PFSK-1 (cell line): ENCODE measurements around the gene CCDC70.

ENCODE experiments used
- POLR2AphosphoS5 ChIP-seq: IDR thresholded peaks from 2 replicates; pipeline ENCODE4 v1.6.1; 2012; ENCODE audit warnings: low read depth, mild to moderate bottlenecking, control low read depth, low read length, moderate library complexity
- TAF1 ChIP-seq: IDR thresholded peaks from 2 replicates; pipeline ENCODE4 v1.6.1; 2012; ENCODE audit warnings: low read length, control low read depth, borderline replicate concordance; ENCODE audit not compliant: insufficient read depth

DNA sequence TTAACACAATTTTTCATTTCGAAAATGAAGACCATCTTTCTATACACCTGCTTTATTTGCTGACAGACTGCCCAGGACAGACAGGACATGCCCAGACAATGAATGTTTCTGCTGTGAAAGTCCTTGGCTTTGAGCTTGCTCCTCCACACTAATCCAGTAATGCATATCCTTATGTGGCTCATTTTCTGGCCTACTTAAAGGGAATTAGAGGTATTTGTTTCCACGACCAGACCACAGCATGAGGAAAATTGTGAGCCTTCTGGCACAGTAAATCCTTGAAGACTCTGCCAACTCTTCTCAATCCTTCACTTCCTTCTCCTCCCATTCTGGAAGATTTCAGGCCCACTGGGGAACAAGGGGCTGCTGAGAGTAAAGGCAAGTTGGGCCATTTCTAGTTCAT, 25.7 kb downstream of the CCDC70 start:
- TF ChIP-seq TAF1 (no peak), POLR2AphosphoS5 (no peak)
